SJCRH30 (cell line): ENCODE measurements around the gene PEX10. TPM values are rescaled to one million over a fixed set of nuclear protein-coding genes. Genes with fewer than 3 reads are reported as not detected.
A peak's percentile ranks its signal among the peaks of the same experiment; 100 is the strongest.

Experiments used
- DNase-seq, 2 experiments: peaks; one replicate each; pipeline ENCODE4 v3.0.0-alpha.2; 2015 to 2020
- H3K27ac ChIP-seq: fragments of 250-450 bp; sonication (Bioruptor Pico); 2 replicates; pipeline ENCODE4 v1.5.1; 2020; ENCODE audit warnings: mild to moderate bottlenecking, moderate library complexity
- H3K27me3 ChIP-seq: fragments of 250-450 bp; sonication (Bioruptor Pico); 2 replicates; pipeline ENCODE4 v1.5.1; 2020; ENCODE audit warnings: mild to moderate bottlenecking, moderate library complexity
- H3K36me3 ChIP-seq: fragments of 250-450 bp; sonication (Bioruptor Pico); 2 replicates; pipeline ENCODE4 v1.5.1; 2020; ENCODE audit warnings: mild to moderate bottlenecking, moderate library complexity
- H3K4me1 ChIP-seq: fragments of 250-450 bp; sonication (Bioruptor Pico); 2 replicates; pipeline ENCODE4 v1.5.1; 2020; ENCODE audit warnings: mild to moderate bottlenecking, moderate library complexity
- H3K4me3 ChIP-seq: fragments of 250-450 bp; sonication (Bioruptor Pico); 2 replicates; pipeline ENCODE4 v1.5.1; 2020; ENCODE audit warnings: mild to moderate bottlenecking, moderate library complexity
- H3K9me3 ChIP-seq: fragments of 250-450 bp; sonication (Bioruptor Pico); replicated peaks from 2 replicates; pipeline ENCODE4 v1.5.1; 2020; ENCODE audit warnings: mild to moderate bottlenecking, moderate library complexity
- total RNA-seq: library from RNA; depleted of rRNA; stranded (reverse); fragments of >200 nt; shearing (Covaris generic); gene quantifications from 2 replicates; pipeline ENCODE4 v1.2.3, GENCODE V29; 2014

The PEX10 gene
- total RNA-seq, 1 experiment from 2014 or later: 32.7 TPM

GRCh38 chr1:2419416-2419815 is 7.1 kb upstream of the PEX10 start:
- no peak for DNase-seq
- no peak overlapping the region for H3K4me3 ChIP-seq
- H3K27me3 ChIP-seq: peaks cover 42% of the 10 kb centered on the region
- no peaks in the 10 kb centered on the region for H3K36me3 ChIP-seq
- no peaks in the 10 kb centered on the region for H3K4me1 ChIP-seq
- no peak overlapping the region for H3K27ac ChIP-seq
- H3K9me3 ChIP-seq: no peaks in the 10 kb centered on the region

- no peaks in the 10 kb centered on the region for H3K36me3 ChIP-seq
- peaks cover 5% of the 10 kb centered on the region; the same call in 1 of the 2 replicates for H3K4me1 ChIP-seq
- no peak overlapping the region for H3K27ac ChIP-seq
- no peaks in the 10 kb centered on the region for H3K9me3 ChIP-seq
- H3K27me3 ChIP-seq: peaks cover 42% of the 10 kb centered on the region
- no peak for DNase-seq
- no peak overlapping the region for H3K4me3 ChIP-seq
Observed at GRCh38 chr1:2418791-2419320, 6.5 kb upstream of the PEX10 start.

GRCh38 chr1:2417833-2418225 is 5.5 kb upstream of the PEX10 start:
- Histone ChIP-seq H3K27ac (no peak overlapping the region), H3K27me3 (peaks cover 42% of the 10 kb centered on the region), H3K4me3 (no peak overlapping the region), H3K4me1 (peaks cover 8% of the 10 kb centered on the region; the same call in 1 of the 2 replicates), H3K36me3 (no peaks in the 10 kb centered on the region), H3K9me3 (no peaks in the 10 kb centered on the region)
- DNase-seq: no peak

- H3K4me1 ChIP-seq: peaks cover 8% of the 10 kb centered on the region; the same call in 1 of the 2 replicates
- H3K27ac ChIP-seq: no peak overlapping the region
- H3K27me3 ChIP-seq: peaks cover 42% of the 10 kb centered on the region
- no peaks in the 10 kb centered on the region for H3K36me3 ChIP-seq
- H3K4me3 ChIP-seq: no peak overlapping the region
- DNase-seq: no peak
- no peaks in the 10 kb centered on the region for H3K9me3 ChIP-seq
Observed at GRCh38 chr1:2417083-2417832, 4.9 kb upstream of the PEX10 start.

GRCh38 chr1:2416403-2416802 is 4.0 kb upstream of the PEX10 start:
- no peak overlapping the region for H3K27ac ChIP-seq
- no peaks in the 10 kb centered on the region for H3K36me3 ChIP-seq
- H3K27me3 ChIP-seq: peaks cover 42% of the 10 kb centered on the region
- H3K4me3 ChIP-seq: no peak overlapping the region
- H3K9me3 ChIP-seq: no peaks in the 10 kb centered on the region
- DNase-seq: no peak
- H3K4me1 ChIP-seq: peaks cover 8% of the 10 kb centered on the region; the same call in 1 of the 2 replicates

GRCh38 chr1:2415801-2416208 is 3.4 kb upstream of the PEX10 start:
- Histone ChIP-seq H3K4me1 (peaks cover 8% of the 10 kb centered on the region; the same call in 1 of the 2 replicates), H3K9me3 (no peaks in the 10 kb centered on the region), H3K4me3 (no peak overlapping the region), H3K36me3 (no peaks in the 10 kb centered on the region), H3K27ac (no peak overlapping the region), H3K27me3 (peaks cover 42% of the 10 kb centered on the region)
- no peak for DNase-seq

GRCh38 chr1:2415337-2415736 is 3.0 kb upstream of the PEX10 start:
- DNase-seq: no peak
- Histone ChIP-seq H3K9me3 (no peaks in the 10 kb centered on the region), H3K4me3 (no peak overlapping the region), H3K27ac (no peak overlapping the region), H3K36me3 (no peaks in the 10 kb centered on the region), H3K27me3 (peaks cover 38% of the 10 kb centered on the region), H3K4me1 (peaks cover 8% of the 10 kb centered on the region; the same call in 1 of the 2 replicates)

GRCh38 chr1:2414297-2414958 is 2.1 kb upstream of the PEX10 start:
- Histone ChIP-seq H3K27me3 (peaks cover 33% of the 10 kb centered on the region), H3K4me1 (peaks cover 8% of the 10 kb centered on the region; the same call in 1 of the 2 replicates), H3K36me3 (no peaks in the 10 kb centered on the region), H3K9me3 (no peaks in the 10 kb centered on the region), H3K27ac (no peak overlapping the region), H3K4me3 (no peak overlapping the region)
- peak; percentile 74 to 85 for DNase-seq

- Histone ChIP-seq H3K27ac (no peak overlapping the region), H3K4me3 (peak overlapping the region; percentile 93), H3K27me3 (peaks cover 26% of the 10 kb centered on the region), H3K9me3 (no peaks in the 10 kb centered on the region), H3K36me3 (no peaks in the 10 kb centered on the region), H3K4me1 (peaks cover 8% of the 10 kb centered on the region; the same call in 1 of the 2 replicates)
- no peak for DNase-seq
Observed at GRCh38 chr1:2413495-2414296, 1.3 kb upstream of the PEX10 start.

GRCh38 chr1:2412773-2413494 is 570 bp upstream of the PEX10 start:
- Histone ChIP-seq H3K36me3 (no peaks in the 10 kb centered on the region), H3K4me1 (peaks cover 8% of the 10 kb centered on the region; the same call in 1 of the 2 replicates), H3K4me3 (peak overlapping the region; percentile 93), H3K27ac (peak overlapping the region; percentile 21; the same call in 1 of the 2 replicates), H3K9me3 (no peaks in the 10 kb centered on the region), H3K27me3 (peaks cover 18% of the 10 kb centered on the region)
- DNase-seq: no peak

GRCh38 chr1:2411801-2412394 is 466 bp downstream of the PEX10 start:
- peaks cover 12% of the 10 kb centered on the region; the same call in 1 of the 2 replicates for H3K27me3 ChIP-seq
- DNase-seq: peak; percentile 32 to 33
- no peaks in the 10 kb centered on the region for H3K36me3 ChIP-seq
- H3K9me3 ChIP-seq: no peaks in the 10 kb centered on the region
- peak overlapping the region; percentile 61 for H3K27ac ChIP-seq
- peak overlapping the region; percentile 93 for H3K4me3 ChIP-seq
- H3K4me1 ChIP-seq: peaks cover 8% of the 10 kb centered on the region; the same call in 1 of the 2 replicates

- Histone ChIP-seq H3K27ac (no peak overlapping the region), H3K4me1 (peaks cover 8% of the 10 kb centered on the region; the same call in 1 of the 2 replicates), H3K27me3 (no peaks in the 10 kb centered on the region), H3K9me3 (no peaks in the 10 kb centered on the region), H3K36me3 (peaks cover 16% of the 10 kb centered on the region), H3K4me3 (no peak overlapping the region)
- no peak for DNase-seq
Observed at GRCh38 chr1:2409745-2410144, 2.6 kb downstream of the PEX10 start.

GRCh38 chr1:2408859-2409276 is 3.5 kb downstream of the PEX10 start:
- no peaks in the 10 kb centered on the region for H3K27me3 ChIP-seq
- H3K27ac ChIP-seq: no peak overlapping the region
- H3K36me3 ChIP-seq: peaks cover 25% of the 10 kb centered on the region
- DNase-seq: no peak
- no peaks in the 10 kb centered on the region for H3K9me3 ChIP-seq
- peaks cover 4% of the 10 kb centered on the region; the same call in 1 of the 2 replicates for H3K4me1 ChIP-seq
- no peak overlapping the region for H3K4me3 ChIP-seq
